GM18870 (cell line): ENCODE data around the gene RIMBP2.

ENCODE experiments used
- ATAC-seq: cut with Tn5 transposase; IDR thresholded peaks from one replicate; pipeline ENCODE4 v1.9.1; 2021; ENCODE audit warnings: moderate library complexity; ENCODE audit not compliant: unreplicated experiment

The RIMBP2 gene

DNA sequence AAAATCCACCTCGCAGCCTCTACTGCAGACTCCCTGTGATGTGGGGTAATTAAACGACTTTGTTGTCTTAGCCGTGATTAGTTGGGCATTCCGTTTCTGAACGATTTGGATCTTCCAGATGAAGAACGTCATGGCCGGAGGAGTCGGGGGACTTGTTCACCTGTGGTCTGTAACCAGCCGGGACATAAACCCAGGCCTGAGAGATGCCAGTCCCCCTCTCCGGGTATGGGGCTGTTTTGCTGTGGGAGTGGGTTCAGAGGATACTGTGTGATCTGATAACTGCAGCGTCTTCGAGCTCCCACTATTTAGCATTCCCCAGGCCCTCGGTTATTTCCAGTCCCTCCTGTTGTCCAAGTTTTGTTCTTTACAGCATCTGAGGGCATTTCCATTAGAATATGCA lies 282.3 kb downstream of the RIMBP2 start:
- no peak for ATAC-seq

- ATAC-seq: no peak
These were observed 282.7 kb downstream of the RIMBP2 start for GRCh38 chr12:130433411-130433810.

DNA sequence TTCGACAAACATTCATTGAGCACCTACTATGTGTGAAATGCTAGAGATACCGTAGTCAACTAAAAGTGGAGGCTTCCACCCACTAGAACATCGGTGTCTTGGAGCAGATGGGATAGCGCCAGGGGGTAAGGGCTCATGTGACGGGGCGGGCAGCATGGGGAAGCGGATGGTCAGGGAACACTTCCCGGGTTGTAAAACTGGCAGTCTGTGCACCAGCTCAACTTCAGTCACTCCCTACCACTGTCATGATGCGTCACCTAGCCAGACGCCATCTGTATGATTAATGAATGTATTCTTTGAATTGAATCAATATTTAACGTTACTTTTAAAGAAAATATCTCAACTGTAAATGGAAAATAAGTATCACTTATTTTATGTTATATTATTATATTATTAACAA lies 284.9 kb downstream of the RIMBP2 start:
- ATAC-seq: no peak

GRCh38 chr12:130429656-130430505 lies 286.2 kb downstream of the RIMBP2 start:
- ATAC-seq: no peak

GRCh38 chr12:130428116-130428515 lies 288.0 kb downstream of the RIMBP2 start:
- ATAC-seq: no peak

- no peak for ATAC-seq
These were observed 288.7 kb downstream of the RIMBP2 start for GRCh38 chr12:130427381-130427887.

DNA sequence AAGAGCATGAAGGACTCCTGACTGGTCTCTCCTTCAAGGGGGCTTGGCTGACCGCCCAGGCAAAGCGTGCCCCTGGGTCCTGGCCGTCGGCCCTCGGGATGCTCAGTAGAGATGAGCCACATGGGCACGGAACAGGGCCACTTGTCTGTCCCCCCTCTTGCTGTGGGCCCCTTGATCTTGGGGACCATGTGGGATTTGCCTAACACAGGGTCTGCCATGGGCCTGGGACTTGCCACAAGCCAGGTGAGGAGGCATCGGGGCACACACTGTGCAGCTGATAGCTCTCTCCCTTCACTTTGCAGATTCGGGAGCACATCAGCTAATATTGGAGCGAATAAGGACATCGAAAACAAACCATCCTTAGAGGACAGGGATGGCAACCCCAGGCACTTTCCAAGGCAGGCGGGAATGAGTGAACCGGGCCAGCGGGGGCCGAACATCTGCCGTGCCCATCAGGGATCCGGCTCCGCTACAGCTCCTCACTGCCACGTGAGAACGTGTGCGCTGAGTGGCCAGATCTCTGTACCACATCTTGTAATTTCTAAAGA lies 290.3 kb downstream of the RIMBP2 start:
- ATAC-seq: no peak

DNA sequence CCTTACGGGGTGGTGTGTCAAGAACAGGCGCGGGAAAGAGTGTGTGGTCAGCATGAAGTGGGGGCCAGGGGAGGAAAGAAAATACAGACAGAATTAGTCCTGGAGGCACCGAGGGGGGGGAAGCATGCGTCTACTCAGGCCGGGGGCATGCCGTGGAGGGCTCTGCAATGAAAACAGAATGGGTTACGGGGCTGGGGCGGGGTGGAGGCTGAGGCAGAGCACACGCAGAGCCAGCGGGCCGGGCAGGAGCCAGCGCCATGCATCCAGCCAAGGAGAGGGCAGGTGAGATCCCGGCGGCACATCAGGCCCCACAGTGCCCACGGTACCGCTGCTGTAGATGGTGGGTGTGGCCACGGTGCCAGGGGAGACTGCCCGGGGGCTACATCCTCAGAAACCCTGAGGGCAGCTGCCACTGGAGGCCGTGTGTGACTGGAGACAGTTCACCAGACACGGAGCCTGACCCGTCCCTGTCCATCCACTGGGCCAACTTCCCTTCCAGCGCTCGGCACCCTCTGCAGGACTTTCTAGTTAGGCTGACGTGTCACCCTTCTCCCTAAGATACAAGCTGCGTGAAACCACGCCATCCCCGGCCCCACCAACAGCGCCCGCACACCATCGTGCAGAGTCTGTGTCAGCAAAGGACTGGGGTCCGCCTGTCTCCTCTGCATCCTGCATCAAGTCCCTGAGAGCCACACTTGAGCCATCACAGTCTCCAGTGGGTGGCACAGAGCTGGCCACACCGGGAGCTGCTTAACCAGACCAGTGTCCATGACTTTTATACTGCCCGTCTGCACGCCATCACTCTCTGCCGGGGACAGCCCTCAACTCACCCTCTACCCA lies 291.0 kb downstream of the RIMBP2 start:
- no peak for ATAC-seq

- no peak for ATAC-seq
These were observed 291.9 kb downstream of the RIMBP2 start for GRCh38 chr12:130423991-130424857.

GRCh38 chr12:130423136-130423535 lies 293.0 kb downstream of the RIMBP2 start:
- no peak for ATAC-seq

DNA sequence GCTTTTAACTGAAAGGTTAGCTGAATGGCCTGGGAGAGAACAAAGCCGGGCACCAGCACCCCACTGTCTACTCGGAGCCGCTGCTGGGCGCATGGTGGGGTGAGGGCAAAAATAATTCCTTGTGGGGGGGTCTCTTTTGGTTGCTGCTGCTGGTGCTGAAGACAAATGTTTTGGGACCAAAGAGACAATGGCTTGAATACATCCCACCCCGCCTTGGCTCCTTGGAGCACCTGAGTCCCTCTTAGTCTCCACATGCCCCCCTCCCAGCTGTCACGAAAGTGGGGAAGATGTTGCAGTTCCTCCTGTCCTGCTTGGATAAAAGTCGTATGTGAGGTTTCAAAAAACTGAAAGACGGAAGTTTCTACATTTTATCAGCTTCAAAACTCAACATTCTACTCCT lies 293.4 kb downstream of the RIMBP2 start:
- ATAC-seq: no peak

GRCh38 chr12:130421896-130422295 lies 294.2 kb downstream of the RIMBP2 start:
- no peak for ATAC-seq

- ATAC-seq: no peak
These were observed 296.0 kb downstream of the RIMBP2 start for GRCh38 chr12:130420071-130420470.

DNA sequence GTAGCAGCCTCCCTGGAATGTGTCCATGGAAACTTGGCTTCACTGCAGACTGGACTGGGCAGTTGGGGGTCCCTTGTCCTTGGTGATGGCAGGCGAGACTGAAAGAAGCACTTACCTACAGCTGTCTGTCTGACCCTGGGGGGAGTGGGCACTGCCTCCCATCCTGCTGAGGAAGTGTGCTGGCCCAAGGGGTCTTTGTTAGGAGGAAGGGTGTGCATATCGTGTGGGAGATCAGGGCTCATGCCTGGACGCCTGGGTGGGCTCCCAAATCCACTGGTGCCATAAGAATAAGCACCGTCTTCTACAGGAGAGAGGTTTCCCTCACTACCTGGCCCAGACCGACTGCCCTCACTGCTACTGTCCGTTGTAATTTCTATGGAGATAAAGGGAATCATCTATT lies 297.0 kb downstream of the RIMBP2 start:
- no peak for ATAC-seq

DNA sequence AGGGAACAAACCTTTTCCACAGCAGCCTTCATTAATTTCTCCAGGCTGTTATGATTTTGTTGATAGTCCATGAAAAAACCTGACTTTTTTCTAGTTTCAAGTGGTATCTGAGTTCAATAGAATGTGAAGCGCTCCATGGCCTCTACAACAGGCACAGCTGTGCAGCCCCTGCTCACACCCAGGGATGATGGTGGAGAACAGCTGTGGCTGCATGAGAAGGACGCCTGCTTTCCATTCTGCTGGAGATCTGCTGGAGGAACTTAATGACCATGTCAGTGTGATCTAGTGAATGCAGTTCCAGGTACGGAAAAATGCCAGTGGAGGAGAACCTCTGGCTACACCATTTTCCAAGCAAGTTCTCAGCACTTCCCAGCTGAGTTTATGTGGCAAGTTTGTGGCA lies 297.8 kb downstream of the RIMBP2 start:
- no peak for ATAC-seq

GRCh38 chr12:130414381-130414780 lies 301.7 kb downstream of the RIMBP2 start:
- no peak for ATAC-seq

DNA sequence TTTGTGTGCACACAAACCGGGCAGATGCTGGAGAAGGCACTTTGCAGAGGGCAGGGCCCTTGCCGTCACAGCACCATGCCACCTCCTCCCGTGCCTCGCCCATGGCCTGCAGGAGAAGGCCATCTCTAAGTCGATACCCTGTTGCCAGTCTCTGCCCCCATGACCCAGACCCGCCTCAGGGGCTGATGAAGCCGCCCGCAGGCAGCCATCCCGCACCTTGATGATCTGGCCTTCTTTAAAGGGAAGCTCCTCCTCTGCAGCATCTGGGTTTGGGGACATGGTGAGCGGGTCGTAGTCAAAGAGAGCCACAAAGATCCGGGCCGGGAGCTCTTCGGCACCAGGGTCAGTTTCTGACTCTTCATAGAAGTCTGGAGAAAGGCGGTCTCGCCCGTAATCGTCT lies 302.2 kb downstream of the RIMBP2 start:
- no peak for ATAC-seq

- ATAC-seq: no peak
These were observed 303.7 kb downstream of the RIMBP2 start for GRCh38 chr12:130412384-130412783.

GRCh38 chr12:130405332-130405731 lies 310.8 kb downstream of the RIMBP2 start:
- ATAC-seq: no peak

GRCh38 chr12:130401703-130402102 lies 314.4 kb downstream of the RIMBP2 start:
- no peak for ATAC-seq
